ENCODE results near the gene TMEM150C. TPM values are rescaled to one million over a fixed set of nuclear protein-coding genes. Genes with fewer than 3 reads are reported as not detected.

The TMEM150C gene
- total RNA-seq, 1 experiment from 2014 or later: 0.58 TPM

GRCh38 chr4:82517043-82517442, 44.7 kb downstream of the TMEM150C start:
- TF ChIP-seq EZH2phosphoT487 (IDR thresholded peaks at IDR 0.05; ENCODE audit: borderline replicate concordance, low read length): no peak
- no peak for TF ChIP-seq EZH2 (IDR thresholded peaks at IDR 0.05; ENCODE audit: low read length, unreplicated experiment)
- TF ChIP-seq CTCF (conservative IDR thresholded peaks at IDR 0.05; ENCODE audit: low read depth, low read length): no peak
- ATAC-seq (peak; percentile 48), DNase-seq (peak; percentile 14)
- CTCF ChIA-PET: no interaction called here
- no peak overlapping the region for H3K27ac ChIP-seq (ENCODE audit: low read length)
- H3F3A ChIP-seq (ENCODE audit: low read length, unreplicated experiment): no peaks in the 10 kb centered on the region
- no peaks in the 10 kb centered on the region for H3K36me3 ChIP-seq (ENCODE audit: low read depth, low read length)
- no peaks in the 10 kb centered on the region for H3K27me3 ChIP-seq (ENCODE audit: low read length)
- no peak overlapping the region for H3K9ac ChIP-seq (ENCODE audit: low read length)
- H3K9me2 ChIP-seq (replicated peaks; ENCODE audit: low read length): no peaks in the 10 kb centered on the region
- H3K79me2 ChIP-seq (ENCODE audit: low read length): no peaks in the 10 kb centered on the region
- BruUV-seq (replicated peaks): no TSS peak
- intact Hi-C loops (cut with micrococcal nuclease): no loop called here
- H3K4me1 ChIP-seq (ENCODE audit: insufficient read depth, low read length): peaks cover 12% of the 10 kb centered on the region
- H3K9me3 ChIP-seq (ENCODE audit: low read length): no peaks in the 10 kb centered on the region
- no peak overlapping the region for H3K4me2 ChIP-seq (ENCODE audit: low read length)
- no peak overlapping the region for H3K4me3 ChIP-seq (ENCODE audit: low read length)
- POLR2A ChIA-PET (ENCODE audit: unreplicated experiment): no interaction called here
- H4K20me1 ChIP-seq (ENCODE audit: low read length): no peaks in the 10 kb centered on the region
- H2AFZ ChIP-seq (ENCODE audit: low read length): no peak overlapping the region

- CTCF ChIA-PET: no interaction called here
- Histone ChIP-seq H3K9me3 (ENCODE audit: low read length) (no peaks in the 10 kb centered on the region), H3K9ac (ENCODE audit: low read length) (no peak overlapping the region), H3K79me2 (ENCODE audit: low read length) (no peaks in the 10 kb centered on the region), H3K27ac (ENCODE audit: low read length) (no peak overlapping the region), H2AFZ (ENCODE audit: low read length) (no peak overlapping the region), H3K27me3 (ENCODE audit: low read length) (no peaks in the 10 kb centered on the region), H4K20me1 (ENCODE audit: low read length) (no peaks in the 10 kb centered on the region), H3K4me3 (ENCODE audit: low read length) (no peak overlapping the region), H3F3A (ENCODE audit: low read length, unreplicated experiment) (no peaks in the 10 kb centered on the region), H3K9me2 (replicated peaks; ENCODE audit: low read length) (no peaks in the 10 kb centered on the region), H3K36me3 (ENCODE audit: low read depth, low read length) (no peaks in the 10 kb centered on the region), H3K4me2 (ENCODE audit: low read length) (no peak overlapping the region), H3K4me1 (ENCODE audit: insufficient read depth, low read length) (peaks cover 12% of the 10 kb centered on the region)
- intact Hi-C loops (cut with micrococcal nuclease): no loop called here
- BruUV-seq (replicated peaks): no TSS peak
- TF ChIP-seq EZH2phosphoT487 (IDR thresholded peaks at IDR 0.05; ENCODE audit: borderline replicate concordance, low read length) (no peak), CTCF (conservative IDR thresholded peaks at IDR 0.05; ENCODE audit: low read depth, low read length) (no peak), EZH2 (IDR thresholded peaks at IDR 0.05; ENCODE audit: low read length, unreplicated experiment) (no peak)
- DNase-seq (peak; percentile 43), ATAC-seq (peak; percentile 83)
- POLR2A ChIA-PET (ENCODE audit: unreplicated experiment): no interaction called here
Measured at GRCh38 chr4:82515705-82516104, 46.1 kb downstream of the TMEM150C start.

- no peak overlapping the region for H3K4me2 ChIP-seq (ENCODE audit: low read length)
- no peaks in the 10 kb centered on the region for H4K20me1 ChIP-seq (ENCODE audit: low read length)
- H3K4me1 ChIP-seq (ENCODE audit: insufficient read depth, low read length): peaks cover 6% of the 10 kb centered on the region; the same call in 1 of the 2 replicates
- no peak overlapping the region for H3K9ac ChIP-seq (ENCODE audit: low read length)
- DNase-seq (no peak), ATAC-seq (no peak)
- ChIA-PET POLR2A (ENCODE audit: unreplicated experiment) (no interaction called here), CTCF (no interaction called here)
- no peaks in the 10 kb centered on the region for H3K36me3 ChIP-seq (ENCODE audit: low read depth, low read length)
- no peak overlapping the region for H3K27ac ChIP-seq (ENCODE audit: low read length)
- no peaks in the 10 kb centered on the region for H3K9me2 ChIP-seq (replicated peaks; ENCODE audit: low read length)
- H3K9me3 ChIP-seq (ENCODE audit: low read length): no peaks in the 10 kb centered on the region
- no peak for TF ChIP-seq CTCF (conservative IDR thresholded peaks at IDR 0.05; ENCODE audit: low read depth, low read length)
- no peak for TF ChIP-seq EZH2 (IDR thresholded peaks at IDR 0.05; ENCODE audit: low read length, unreplicated experiment)
- TF ChIP-seq EZH2phosphoT487 (IDR thresholded peaks at IDR 0.05; ENCODE audit: borderline replicate concordance, low read length): no peak
- H3F3A ChIP-seq (ENCODE audit: low read length, unreplicated experiment): no peaks in the 10 kb centered on the region
- H3K27me3 ChIP-seq (ENCODE audit: low read length): no peaks in the 10 kb centered on the region
- no peaks in the 10 kb centered on the region for H3K79me2 ChIP-seq (ENCODE audit: low read length)
- no peak overlapping the region for H2AFZ ChIP-seq (ENCODE audit: low read length)
- H3K4me3 ChIP-seq (ENCODE audit: low read length): no peak overlapping the region
- intact Hi-C loops (cut with micrococcal nuclease): no loop called here
- no TSS peak for BruUV-seq (replicated peaks)
Measured at GRCh38 chr4:82513382-82513781, 48.4 kb downstream of the TMEM150C start.

Measured in PC-3 (cell line).